ENCODE data around the gene RFTN1. TPM values are rescaled to one million over a fixed set of nuclear protein-coding genes. Genes with fewer than 3 reads are reported as not detected.

The RFTN1 gene
- total and polyA plus RNA-seq, 2 donors (not counting 3 experiments of a cell fraction or from before 2014, with no cell fraction given): 40.3 to 43.3 TPM

- intact Hi-C loops (cut with micrococcal nuclease): no loop called here
- Histone ChIP-seq H3K4me3 (replicated peaks in 1 of 3; ENCODE audit: insufficient read depth in 1 of 3, low read depth in 1 of 3, low read length in 3 of 3) (no peak overlapping the region), H3K9ac (replicated peaks; ENCODE audit: extremely low read depth, insufficient read depth, low read length) (no peak overlapping the region), H3K79me2 (ENCODE audit: control insufficient read depth, insufficient read depth, low read length) (peaks cover 2% of the 10 kb centered on the region), H3K4me2 (ENCODE audit: insufficient read depth, low read length) (no peak overlapping the region), H3K27ac (ENCODE audit: insufficient read depth, low read depth, low read length) (no peak overlapping the region), H2AFZ (ENCODE audit: low read depth, low read length) (no peak overlapping the region), H4K20me1 (replicated peaks; ENCODE audit: control insufficient read depth, extremely low read depth, insufficient read depth, low read length) (no peaks in the 10 kb centered on the region), H3K4me1 (ENCODE audit: control insufficient read depth, extremely low read depth, insufficient read depth, low read length) (no peaks in the 10 kb centered on the region), H3K27me3 (ENCODE audit: control insufficient read depth in 2 of 2, insufficient read depth in 2 of 2, low read length in 2 of 2) (no peaks in the 10 kb centered on the region), H3K36me3 (ENCODE audit: control insufficient read depth in 2 of 2, extremely low read depth in 1 of 2, insufficient read depth in 2 of 2, low read length in 2 of 2) (no peaks in the 10 kb centered on the region), H3K9me1 (replicated peaks; ENCODE audit: control insufficient read depth, extremely low read depth, insufficient read depth, low read length) (peaks cover 2% of the 10 kb centered on the region), H3K9me3 (replicated peaks; ENCODE audit: control insufficient read depth, insufficient read depth, low read length) (no peaks in the 10 kb centered on the region)
- ChIA-PET POLR2A (no interaction called here), CTCF (no interaction called here)
- BruUV-seq (replicated peaks): no TSS peak
- FAIRE-seq (no peak), DNase-seq (ENCODE audit: low read depth, low spot score) (no peak)
- dilution Hi-C loops (cut with MboI; ENCODE audit: extremely low pct_ligation_motif_present, low sequenced_read_pairs): no loop called here
- no peak for TF ChIP-seq GATA2 (IDR thresholded peaks at IDR 0.05; ENCODE audit: insufficient read depth, insufficient read length, low read depth, low read length)
- TF ChIP-seq CTCF (IDR thresholded peaks at IDR 0.05; ENCODE audit: extremely low read depth in 1 of 2, insufficient read depth in 1 of 2, low read depth in 1 of 2, low read length in 2 of 2): no peak
- TF ChIP-seq POLR2AphosphoS5 (IDR thresholded peaks at IDR 0.05; ENCODE audit: insufficient read depth, low read depth, low read length): no peak
- TF ChIP-seq JUN (IDR thresholded peaks at IDR 0.05; ENCODE audit: borderline replicate concordance, insufficient read depth, insufficient read length, low read depth): no peak
- no peak for TF ChIP-seq FOS (IDR thresholded peaks at IDR 0.05; ENCODE audit: borderline replicate concordance, insufficient read depth, low read length)
- no peak for TF ChIP-seq MYC (IDR thresholded peaks at IDR 0.05; ENCODE audit: low read depth, low read length)
- no peak for TF ChIP-seq MAX (IDR thresholded peaks at IDR 0.05; ENCODE audit: insufficient read depth, insufficient read length)
- no peak for TF ChIP-seq POLR2A (IDR thresholded peaks at IDR 0.05; ENCODE audit: low read depth, low read length)
- TF ChIP-seq EZH2 (IDR thresholded peaks at IDR 0.05; ENCODE audit: borderline replicate concordance, low read depth, low read length, severe bottlenecking): no peak
Observed at GRCh38 chr3:16390581-16390980, 122.9 kb downstream of the RFTN1 start.
